ENCODE measurements around the gene ZNF549. TPM values are rescaled to one million over a fixed set of nuclear protein-coding genes. Genes with fewer than 3 reads are reported as not detected.
"Not testable (repeated sequence)": the region's sequence is repeated elsewhere in the genome, so short reads cannot be mapped to it uniquely, and the experiment has no call there.

Gene ZNF549
- 6.8 and 7.7 TPM in 2 replicates for total RNA-seq

DNA sequence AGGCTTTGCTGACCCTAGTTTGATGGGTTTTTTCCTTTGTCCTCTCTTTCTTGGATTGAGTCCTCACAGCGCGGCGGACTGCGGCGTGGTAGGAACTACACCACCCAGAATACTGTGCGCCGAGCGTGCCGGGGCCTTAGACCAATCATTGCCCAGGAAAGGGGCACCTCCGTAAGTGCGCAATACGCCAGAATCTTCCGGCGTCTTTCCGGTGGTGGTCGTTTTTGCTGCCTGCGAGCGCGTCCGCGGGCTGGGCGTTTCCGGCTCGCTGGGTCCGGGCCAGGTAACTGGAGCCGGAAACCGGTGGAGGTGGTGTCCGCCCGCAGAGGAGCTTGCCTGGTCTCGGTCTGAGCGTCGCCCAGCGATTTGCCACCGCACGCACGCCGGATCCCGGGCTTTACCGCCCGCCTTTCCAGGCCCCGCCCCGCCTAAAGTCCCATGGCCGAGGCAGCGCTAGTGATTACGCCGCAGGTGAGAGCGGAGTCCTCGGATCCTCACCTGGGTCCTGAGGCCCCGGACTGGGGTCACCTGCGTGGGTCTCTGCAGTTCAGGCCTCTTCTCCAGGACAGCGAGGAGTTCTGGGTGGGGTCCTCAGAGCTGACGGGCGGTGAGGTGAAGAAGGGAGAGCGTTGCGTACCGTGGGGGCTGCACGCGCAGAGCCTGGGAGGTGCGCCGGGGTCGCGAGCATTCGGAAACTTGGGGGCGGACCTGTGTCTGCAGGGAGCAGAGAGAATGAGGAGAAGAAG, at the start of gene ZNF549:
Gene ZNF549 (plus strand): TSS at position 221 of the 746 bp plus-strand sequence. CDS start 218 bp downstream, at position 439.
- intact Hi-C loops (cut with micrococcal nuclease) = loop anchor here (1.0 to 10.0 kb wide), 5 partner anchors 28 to 116 kb away; partner anchors contain the start of genes ZNF17, ZNF419, ZNF550 and ZNF749

GRCh38 chr19:57487477-57488298, 39.5 kb upstream of the ZNF549 start, which contains the start of gene ZNF419:
TSS of gene ZNF419 (plus strand) at chr19:57487750. CDS start at chr19:57487951, 201 bp downstream.
- intact Hi-C loops (cut with micrococcal nuclease) = loop anchor here (1.0 to 5.0 kb wide), 9 partner anchors 10 to 515 kb away; partner anchors contain the start of genes ZNF17, ZNF211, ZNF304 and ZNF549

GRCh38 chr19:57488299-57488644, 38.9 kb upstream of the ZNF549 start:
- intact Hi-C loops (cut with micrococcal nuclease) = loop anchor here (5.0 kb wide), 1 partner anchor 514 kb away; the partner anchor contains the start of gene ZNF606

GRCh38 chr19:57499332-57499679, 27.9 kb upstream of the ZNF549 start:
- intact Hi-C loops (cut with micrococcal nuclease) = loop anchor here (1.0 to 2.0 kb wide), 4 partner anchors 12 to 79 kb away; partner anchors contain the start of genes ZNF416, ZNF419, ZNF549 and ZNF749

GRCh38 chr19:57499680-57500395, 27.3 kb upstream of the ZNF549 start, which contains the start of gene ZNF773:
TSS of gene ZNF773 (plus strand) at chr19:57499938. CDS start at chr19:57500081, 143 bp downstream.
- intact Hi-C loops (cut with micrococcal nuclease) = loop anchor here (1.0 to 2.0 kb wide), 4 partner anchors 13 to 78 kb away; partner anchors contain the start of genes ZNF416, ZNF419, ZNF549 and ZNF749

DNA sequence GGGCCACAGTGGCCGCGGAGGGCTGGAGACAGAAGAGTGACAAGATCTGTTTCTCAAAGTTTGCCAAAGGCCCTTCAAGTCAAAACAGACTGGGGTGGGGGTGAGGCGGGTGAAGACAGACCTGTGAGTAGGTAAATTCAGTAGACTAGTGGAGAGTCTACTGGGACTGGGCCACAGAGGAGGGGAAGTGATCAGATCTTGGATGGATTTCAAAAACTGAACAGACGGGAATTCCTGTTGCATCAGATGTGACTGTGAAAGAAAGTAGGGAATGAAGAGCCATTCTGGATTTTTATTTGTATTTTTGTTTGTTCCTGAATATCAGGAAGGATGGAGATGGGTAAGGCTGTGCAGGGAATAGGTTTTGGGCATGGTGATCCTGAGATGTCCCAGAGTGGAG, 26.8 kb upstream of the ZNF549 start:
- intact Hi-C loops (cut with micrococcal nuclease) = not testable (repeated sequence)

DNA sequence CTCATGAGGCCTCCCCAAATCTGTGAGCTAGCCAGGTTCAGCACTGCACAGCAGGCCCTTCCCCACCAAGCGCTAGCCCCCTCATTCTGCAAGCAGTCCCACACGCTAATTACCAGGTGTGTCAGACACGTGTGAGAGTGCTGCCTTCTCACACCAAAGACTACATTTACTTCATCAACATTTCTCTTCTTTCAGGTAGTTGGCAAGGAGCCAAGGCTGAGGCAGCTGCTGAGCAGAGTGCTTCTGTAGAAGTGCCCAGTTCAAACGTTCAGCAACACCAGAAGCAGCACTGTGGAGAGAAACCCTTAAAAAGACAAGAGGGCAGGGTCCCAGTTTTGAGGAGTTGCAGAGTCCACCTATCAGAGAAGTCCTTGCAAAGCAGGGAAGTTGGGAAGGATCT, 21.0 kb upstream of the ZNF549 start:
- intact Hi-C loops (cut with micrococcal nuclease) = no loop called here

DNA sequence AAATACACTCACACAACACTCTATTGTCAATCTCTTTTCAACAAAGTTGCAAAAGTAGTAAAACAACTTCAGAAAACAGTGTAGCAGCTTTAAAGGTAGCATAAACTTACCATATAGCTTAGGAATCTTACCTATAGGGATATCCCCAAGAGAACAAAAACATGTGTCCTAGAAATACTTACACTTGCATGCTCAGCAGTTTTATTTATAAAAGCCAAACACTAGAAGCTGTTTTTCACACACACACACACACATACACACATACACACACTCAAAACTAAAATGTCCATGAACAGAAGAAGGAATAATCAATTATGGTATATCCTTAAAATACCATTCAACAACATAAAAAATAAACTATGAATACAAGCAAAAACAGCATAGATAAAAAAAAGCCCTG, 15.7 kb upstream of the ZNF549 start:
- intact Hi-C loops (cut with micrococcal nuclease) = no loop called here

- intact Hi-C loops (cut with micrococcal nuclease) = no loop called here
Observed at GRCh38 chr19:57512845-57513244, 14.3 kb upstream of the ZNF549 start.

- intact Hi-C loops (cut with micrococcal nuclease) = no loop called here
Observed at GRCh38 chr19:57515255-57515654, 11.9 kb upstream of the ZNF549 start.

GRCh38 chr19:57518021-57518420, 9.1 kb upstream of the ZNF549 start:
- intact Hi-C loops (cut with micrococcal nuclease) = not testable (repeated sequence)

DNA sequence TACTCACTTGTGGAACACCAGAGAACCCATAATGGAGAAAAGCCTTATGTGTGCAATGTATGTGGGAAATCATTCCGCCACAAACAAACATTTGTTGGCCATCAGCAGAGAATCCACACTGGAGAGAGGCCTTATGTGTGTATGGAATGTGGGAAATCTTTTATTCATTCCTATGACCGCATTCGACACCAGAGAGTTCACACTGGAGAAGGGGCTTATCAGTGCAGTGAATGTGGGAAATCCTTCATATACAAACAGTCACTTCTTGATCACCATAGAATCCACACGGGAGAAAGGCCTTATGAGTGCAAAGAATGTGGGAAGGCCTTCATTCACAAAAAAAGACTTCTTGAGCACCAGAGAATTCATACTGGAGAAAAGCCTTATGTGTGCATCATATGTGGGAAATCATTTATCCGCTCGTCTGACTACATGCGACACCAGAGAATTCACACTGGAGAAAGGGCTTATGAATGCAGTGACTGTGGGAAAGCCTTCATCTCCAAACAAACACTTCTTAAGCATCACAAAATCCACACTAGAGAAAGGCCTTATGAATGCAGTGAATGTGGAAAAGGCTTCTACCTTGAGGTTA, 10.9 kb downstream of the ZNF549 start:
- intact Hi-C loops (cut with micrococcal nuclease) = no loop called here

DNA sequence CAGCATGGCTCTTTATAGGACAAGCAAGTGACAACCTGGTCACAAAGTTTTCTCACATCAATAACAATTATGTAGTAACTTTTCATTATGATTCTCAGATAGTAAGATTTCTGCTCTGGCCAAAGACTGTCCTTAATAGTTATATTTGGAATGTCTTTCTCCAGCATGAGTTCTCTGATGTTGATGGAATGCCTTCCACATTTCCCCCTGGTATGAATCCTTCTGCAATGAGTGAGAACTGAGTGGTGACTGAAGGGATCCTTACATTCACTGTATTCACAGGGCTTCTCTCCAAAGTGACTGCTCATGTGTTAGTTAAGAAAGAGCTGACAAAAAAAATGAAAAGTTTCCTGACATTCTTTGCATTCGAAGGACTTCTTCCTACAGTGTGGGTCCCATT, 19.4 kb downstream of the ZNF549 start:
- intact Hi-C loops (cut with micrococcal nuclease) = no loop called here

DNA sequence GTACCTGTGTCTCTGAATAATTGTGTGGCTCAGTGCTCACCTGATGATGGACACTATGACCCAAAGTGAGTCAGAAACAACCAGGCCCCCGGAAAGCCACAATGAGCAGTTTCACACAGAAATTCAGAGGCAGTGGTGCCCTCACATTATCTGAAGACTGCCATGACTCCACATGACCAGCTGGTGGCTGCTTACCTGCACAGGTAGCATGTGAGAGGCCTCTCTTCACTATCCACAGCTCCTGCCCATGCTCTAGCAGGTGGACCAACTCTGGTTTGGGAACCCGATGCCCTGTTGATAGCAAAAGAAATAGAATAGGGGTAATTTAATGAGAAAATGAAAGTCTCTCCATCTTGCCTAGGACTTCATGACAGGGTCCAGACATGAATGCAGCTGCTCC, 25.3 kb downstream of the ZNF549 start:
- intact Hi-C loops (cut with micrococcal nuclease) = no loop called here

DNA sequence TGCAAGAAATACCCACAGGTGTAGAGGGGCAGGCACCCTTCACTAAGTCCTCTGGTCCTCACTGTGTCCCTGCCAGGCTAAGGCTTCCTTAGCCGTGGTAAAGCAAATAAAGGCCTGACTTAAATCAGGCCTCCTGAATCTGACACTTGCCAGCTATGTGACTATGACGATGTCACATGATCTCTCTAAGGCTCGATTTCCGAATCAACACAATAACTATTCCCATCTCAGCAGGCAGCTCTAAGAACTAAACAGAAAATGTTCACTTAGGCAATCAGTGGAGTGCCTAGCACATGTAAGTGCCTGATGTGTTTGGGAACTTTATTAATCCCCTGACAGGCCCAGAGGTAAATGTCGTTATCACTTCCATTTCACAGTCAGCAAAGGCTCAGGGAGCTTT, 30.5 kb downstream of the ZNF549 start:
- intact Hi-C loops (cut with micrococcal nuclease) = loop anchor here (2.0 to 5.0 kb wide), 2 partner anchors 71 to 1165 kb away; partner anchors contain the start of genes ZNF419 and ZNF582

GRCh38 chr19:57558525-57558924, 31.4 kb downstream of the ZNF549 start:
- intact Hi-C loops (cut with micrococcal nuclease) = loop anchor here (2.0 to 5.0 kb wide), 2 partner anchors 72 to 1166 kb away; partner anchors contain the start of genes ZNF419 and ZNF582

DNA sequence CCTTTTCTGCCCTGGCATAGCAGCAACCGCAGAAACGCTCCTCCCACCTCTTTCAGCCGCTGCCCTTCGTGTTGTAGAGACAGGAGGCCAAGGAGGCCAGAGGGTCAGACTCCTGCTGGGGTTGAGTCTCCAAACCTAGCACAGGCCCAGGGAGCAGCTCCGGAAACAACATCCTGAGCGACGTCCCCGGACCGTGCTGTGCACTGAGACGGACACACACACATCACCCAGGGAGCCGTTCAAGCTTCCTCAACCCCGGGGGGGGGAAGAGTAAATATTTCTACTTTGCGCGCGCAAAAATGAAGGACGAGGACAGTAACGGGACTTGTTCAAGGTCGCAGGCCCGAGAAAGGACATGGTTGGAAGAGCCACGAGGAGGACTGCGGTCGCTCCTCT, 31.9 kb downstream of the ZNF549 start:
- intact Hi-C loops (cut with micrococcal nuclease) = loop anchor here (1.0 to 5.0 kb wide), 5 partner anchors 19 to 1167 kb away; partner anchors contain the start of genes ZNF17, ZNF416, ZNF419 and ZNF549

DNA sequence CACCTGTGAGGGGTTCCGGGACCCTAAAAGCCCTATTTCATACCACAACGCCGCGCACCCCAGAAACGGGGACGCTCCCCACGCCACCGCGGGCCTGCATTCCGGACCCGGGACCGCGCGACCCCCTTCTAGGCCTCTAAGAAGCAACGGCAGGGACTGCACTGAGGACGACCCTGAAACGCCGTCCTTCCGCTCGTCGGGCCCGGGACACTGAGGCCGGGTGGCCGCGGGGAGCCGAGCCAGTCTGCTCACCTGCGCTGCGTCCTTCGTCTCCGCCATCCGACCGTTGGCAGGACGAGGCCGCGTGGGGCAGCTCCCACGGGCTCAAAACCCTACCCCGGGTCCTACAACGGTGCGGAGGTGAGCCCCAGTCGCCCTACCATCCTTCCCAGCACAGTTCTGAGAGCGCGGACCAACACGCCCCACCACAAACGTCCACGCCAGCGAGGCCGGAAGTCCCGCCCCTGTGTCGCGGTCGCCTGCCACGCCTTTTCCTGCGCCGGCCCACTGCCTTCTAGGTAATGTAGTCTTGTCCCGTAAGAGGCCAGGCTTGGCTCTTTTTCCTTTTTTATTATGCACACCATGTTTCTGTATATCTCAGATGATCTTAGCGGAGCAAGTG, 32.4 kb downstream of the ZNF549 start, which contains the start of gene ZNF550:
Gene ZNF550 (minus strand): TSS at position 460 of the 622 bp plus-strand sequence. CDS start 181 bp downstream, at position 279.
- intact Hi-C loops (cut with micrococcal nuclease) = loop anchor here (1.0 to 5.0 kb wide), 5 partner anchors 19 to 1167 kb away; partner anchors contain the start of genes ZNF17, ZNF416, ZNF419 and ZNF549

DNA sequence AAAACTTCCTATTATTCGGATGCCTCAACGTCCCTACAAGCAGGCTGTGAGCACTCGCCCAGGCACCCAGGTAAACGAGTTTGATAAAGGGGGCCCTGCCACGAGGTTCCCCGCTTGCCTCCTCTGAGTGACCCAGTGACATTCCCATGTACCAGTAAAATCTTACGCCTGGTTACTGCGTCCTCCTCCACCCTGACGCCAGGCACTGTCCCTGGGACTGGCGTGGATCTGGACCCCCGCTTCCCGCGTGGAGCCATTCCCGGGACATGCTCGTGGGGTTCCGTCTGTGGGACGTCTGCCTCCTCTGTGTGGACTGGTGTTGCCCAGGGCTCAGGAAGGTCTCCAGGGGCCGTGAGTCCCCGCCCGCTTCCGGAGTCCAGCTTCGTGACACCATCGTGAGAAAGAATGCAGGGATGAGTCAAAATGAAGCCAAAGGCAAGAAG, 32.9 kb downstream of the ZNF549 start:
- intact Hi-C loops (cut with micrococcal nuclease) = no loop called here

- intact Hi-C loops (cut with micrococcal nuclease) = no loop called here
Observed at GRCh38 chr19:57563547-57563946, 36.4 kb downstream of the ZNF549 start.
